GM19463 (cell line): ENCODE results near the gene MPP7.
"Not testable (repeated sequence)": the region's sequence is repeated elsewhere in the genome, so short reads cannot be mapped to it uniquely, and the experiment has no call there.

Source experiments
- ATAC-seq: cut with Tn5 transposase; IDR thresholded peaks from one replicate; pipeline ENCODE4 v1.9.1; 2021; ENCODE audit warnings: mild to moderate bottlenecking, moderate library complexity; ENCODE audit not compliant: unreplicated experiment

MPP7 gene

DNA sequence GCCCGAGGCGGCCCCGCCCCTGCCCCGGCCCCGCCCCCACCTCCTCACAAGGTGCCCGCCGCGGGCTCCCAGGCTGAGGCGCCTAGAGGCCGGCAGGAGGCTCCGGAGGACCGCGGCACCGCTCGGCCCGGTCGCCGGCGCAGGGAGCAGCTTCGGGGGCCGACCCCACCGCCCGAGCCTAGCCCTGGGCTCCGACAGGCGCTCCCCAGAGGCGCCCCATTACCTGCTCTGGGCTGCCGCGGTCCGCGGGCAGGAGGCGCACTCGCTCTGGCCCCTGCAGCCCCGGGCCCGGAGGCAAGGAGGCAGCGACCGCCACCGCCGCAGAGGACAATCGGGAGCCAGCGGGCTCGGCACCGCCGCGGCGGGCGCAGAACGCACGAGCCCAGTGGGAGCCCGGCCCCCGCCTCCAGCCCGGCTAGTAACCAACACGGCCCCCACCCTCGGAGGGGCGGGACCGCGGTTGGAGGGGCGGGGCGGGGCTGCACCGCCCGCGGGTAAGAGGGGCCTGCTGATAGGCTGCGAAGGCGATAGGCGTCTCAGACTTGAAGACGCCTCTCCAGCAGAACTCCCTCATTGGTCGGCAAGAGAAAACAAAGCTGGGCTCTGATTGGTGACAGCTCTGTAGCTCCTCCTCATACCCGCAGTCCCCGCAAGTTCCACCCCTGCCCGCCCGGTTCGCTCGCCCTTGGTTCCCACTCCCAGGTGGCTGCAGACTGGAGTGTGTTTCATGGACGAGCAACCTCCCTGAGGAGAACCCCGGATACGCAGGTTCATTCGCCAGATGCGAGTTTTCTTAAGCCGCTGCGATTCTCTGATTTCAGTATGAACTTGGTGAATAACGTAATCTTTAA, at the start of gene MPP7:
TSS of gene MPP7 (minus strand) at position 427 of the 851 bp plus-strand sequence. CDS start 64,460 bp downstream, outside the sequence.
- ATAC-seq: peak; percentile 98

- no peak for ATAC-seq
These were observed 47.0 kb upstream of the MPP7 start for GRCh38 chr10:28349892-28350291.

- no peak for ATAC-seq
These were observed 41.4 kb upstream of the MPP7 start for GRCh38 chr10:28343987-28344895.

DNA sequence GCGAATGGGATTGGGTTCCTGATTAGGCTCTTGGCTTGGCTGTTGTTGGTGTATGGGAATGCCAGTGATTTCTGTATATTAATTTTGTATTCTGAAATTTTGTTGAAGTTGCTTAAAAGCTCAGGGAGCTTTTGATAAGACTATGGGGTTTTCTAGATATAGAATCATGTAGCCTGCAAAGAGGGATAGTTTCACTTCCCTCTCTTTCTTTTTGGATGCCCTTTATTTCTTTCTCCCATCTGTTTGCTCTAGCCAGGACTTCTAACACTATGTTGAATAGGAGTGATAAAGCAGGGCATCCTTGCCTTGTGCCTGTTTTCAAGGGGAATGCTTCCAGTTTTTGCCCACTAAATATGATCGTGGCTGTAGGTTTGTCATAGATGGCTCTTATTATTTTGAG, 40.4 kb upstream of the MPP7 start:
- no peak for ATAC-seq

- not testable (repeated sequence) for ATAC-seq
These were observed 38.8 kb upstream of the MPP7 start for GRCh38 chr10:28341679-28342078.

- ATAC-seq: no peak
These were observed 29.9 kb upstream of the MPP7 start for GRCh38 chr10:28332726-28333125.

- ATAC-seq: no peak
These were observed 29.0 kb upstream of the MPP7 start for GRCh38 chr10:28331841-28332240.

GRCh38 chr10:28331066-28331465, 28.2 kb upstream of the MPP7 start:
- ATAC-seq: no peak

DNA sequence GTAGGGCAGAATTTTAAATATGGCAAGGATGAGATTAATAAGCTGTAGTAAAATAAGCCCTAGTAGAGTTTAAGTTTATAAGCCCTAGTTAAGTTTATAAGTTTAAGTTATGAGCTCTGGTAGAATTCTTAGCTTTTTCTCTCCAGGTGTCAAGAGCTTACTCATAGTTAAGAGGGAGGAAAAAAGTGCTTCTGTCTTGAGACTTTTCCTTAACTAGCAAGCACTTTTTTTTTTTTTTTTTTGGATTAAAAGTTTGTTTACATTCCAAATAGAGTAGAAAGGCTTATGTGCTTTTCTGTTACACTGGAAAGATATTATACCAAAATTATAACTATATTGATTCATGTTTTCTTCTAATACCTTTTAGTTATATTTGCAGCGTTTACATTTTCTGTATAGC, 25.5 kb upstream of the MPP7 start:
- ATAC-seq: no peak

- no peak for ATAC-seq
These were observed 24.6 kb upstream of the MPP7 start for GRCh38 chr10:28327491-28327880.

DNA sequence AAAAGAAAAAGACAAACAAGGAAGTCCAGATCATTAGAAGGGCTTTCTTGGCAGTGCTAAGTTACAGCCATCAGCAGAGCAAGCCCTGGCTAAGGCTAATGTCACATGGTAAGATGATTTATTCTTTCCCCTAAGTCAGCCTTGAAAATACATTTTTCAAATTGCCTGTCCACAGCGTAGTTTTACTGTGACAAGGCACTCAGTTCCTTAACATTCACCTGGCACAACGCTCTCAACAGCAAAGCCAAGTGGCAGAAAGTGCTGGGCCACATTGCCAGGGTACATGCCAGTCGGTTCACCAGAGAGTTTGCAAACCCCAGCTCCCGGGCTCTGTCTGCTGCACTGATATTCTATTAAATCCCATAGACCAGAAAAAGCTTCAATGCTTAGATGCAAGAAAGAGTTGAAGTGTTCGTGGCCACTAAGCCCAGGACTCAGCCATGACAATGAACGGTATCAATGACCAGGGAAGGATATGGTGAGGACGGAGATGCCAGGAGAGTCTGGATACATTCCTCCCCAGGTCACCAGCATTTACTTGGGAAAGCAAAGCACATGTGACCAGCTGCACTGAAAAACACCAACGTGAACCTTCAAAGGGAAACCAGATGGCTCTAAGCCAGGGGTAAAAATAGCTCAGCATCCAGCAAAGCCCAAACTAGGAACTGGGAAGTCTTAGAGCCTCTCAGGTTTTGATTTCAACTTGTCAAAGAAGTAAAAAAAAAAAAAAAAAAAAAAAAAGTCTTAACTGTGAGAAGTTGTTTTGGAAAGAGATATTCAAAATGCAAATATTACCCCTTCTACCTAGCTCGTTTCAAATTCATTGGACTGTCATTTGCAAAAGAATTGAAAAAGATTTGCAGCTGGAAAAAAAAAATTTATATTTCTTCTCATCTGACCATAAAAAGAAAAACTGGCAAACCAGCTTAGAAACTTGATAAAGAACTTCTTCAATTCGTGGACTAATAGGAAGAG, 23.9 kb upstream of the MPP7 start:
- no peak for ATAC-seq

DNA sequence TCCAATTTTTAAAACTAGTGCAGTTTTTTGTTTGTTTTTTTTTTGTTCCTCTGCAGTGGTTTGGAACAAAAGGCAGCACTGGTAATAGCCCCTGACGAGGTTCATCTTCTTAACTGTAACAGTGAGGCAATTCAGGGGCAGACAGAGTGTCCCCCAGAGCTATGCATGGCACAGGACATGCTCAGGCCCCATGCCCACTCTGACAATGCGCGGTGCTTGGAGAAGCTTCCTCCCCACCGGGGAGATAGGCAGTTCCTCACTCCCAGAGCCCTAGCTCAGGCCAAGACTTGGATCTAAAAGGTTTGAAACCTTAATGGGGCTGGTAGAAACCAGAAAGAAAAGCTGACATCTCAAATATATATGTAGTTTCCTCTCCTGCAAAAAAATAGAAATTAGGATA, 17.9 kb upstream of the MPP7 start:
- no peak for ATAC-seq

GRCh38 chr10:28320090-28320489, 17.2 kb upstream of the MPP7 start:
- ATAC-seq: no peak

DNA sequence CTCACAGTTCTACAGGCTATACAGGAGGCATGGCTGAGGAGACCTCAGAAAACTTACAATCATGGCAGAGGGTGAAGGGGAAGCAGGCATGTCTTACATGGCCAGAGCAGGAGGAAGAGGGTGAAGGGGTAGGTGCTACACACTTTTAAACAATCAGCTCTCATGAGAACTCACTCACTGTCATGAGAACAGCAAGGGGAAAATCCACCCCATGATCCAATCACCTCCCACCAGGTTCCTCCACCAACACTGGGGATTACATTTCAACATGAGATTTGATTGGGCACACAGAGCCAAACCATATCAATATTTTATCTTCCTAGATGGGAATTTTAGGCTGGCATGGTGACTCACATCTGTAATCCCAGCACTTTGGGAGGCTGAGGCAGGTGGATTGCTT, 16.2 kb upstream of the MPP7 start:
- not testable (repeated sequence) for ATAC-seq

GRCh38 chr10:28318626-28319025, 15.8 kb upstream of the MPP7 start:
- ATAC-seq: no peak

GRCh38 chr10:28317760-28318159, 14.9 kb upstream of the MPP7 start:
- no peak for ATAC-seq

GRCh38 chr10:28316696-28317095, 13.8 kb upstream of the MPP7 start:
- no peak for ATAC-seq

DNA sequence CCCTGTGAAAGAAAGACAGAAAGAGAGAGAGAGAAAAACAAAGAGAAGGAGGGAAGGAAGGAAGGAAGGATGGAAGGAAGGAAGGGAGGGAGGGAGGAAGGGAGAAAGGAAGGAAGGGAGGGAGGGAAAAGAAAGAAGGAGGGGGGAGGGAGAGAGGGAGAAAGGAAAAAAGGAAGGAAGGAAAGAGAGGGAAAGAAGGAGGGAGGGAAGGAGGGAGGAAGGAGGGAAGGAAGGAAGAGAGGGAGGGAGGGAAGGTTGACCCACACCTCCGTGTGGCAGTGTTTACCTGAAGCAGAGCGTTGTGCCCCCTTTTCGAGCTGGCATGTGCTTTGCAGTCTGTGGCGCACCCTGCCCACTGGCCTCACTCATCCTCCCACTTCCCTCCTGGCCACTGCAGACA, 12.3 kb upstream of the MPP7 start:
- ATAC-seq: no peak

- no peak for ATAC-seq
These were observed 11.3 kb upstream of the MPP7 start for GRCh38 chr10:28314211-28314610.

GRCh38 chr10:28312572-28312971, 9.7 kb upstream of the MPP7 start:
- no peak for ATAC-seq

- no peak for ATAC-seq
These were observed 8.2 kb upstream of the MPP7 start for GRCh38 chr10:28311104-28311503.
